SK-N-SH treated with all-trans-retinoic acid at 6 μM for 48 hours (cell line): ENCODE results near the gene KLHDC7A.

Experiments
- ATAC-seq: fragments of 200-7000 bp; cut with Tn5 transposase; 3 replicates; pipeline ENCODE4 v1.9.1; 2020; ENCODE audit warnings: mild to moderate bottlenecking, moderate library complexity
- ARNTL ChIP-seq: fragments of 450-650 bp; formaldehyde crosslinking; IDR thresholded peaks from 2 replicates; pipeline ENCODE4 v1.5.0; 2020; ENCODE audit warnings: low read depth, mild to moderate bottlenecking, moderate library complexity, borderline replicate concordance
- BACH2 ChIP-seq: fragments of 250-450 bp; sonication (Bioruptor Pico); IDR thresholded peaks from 2 replicates; pipeline ENCODE4 v1.9.0; 2021; ENCODE audit warnings: mild to moderate bottlenecking, borderline replicate concordance
- CSDC2 ChIP-seq: fragments of 250-450 bp; sonication (Bioruptor Pico); IDR thresholded peaks from 2 replicates; pipeline ENCODE4 v1.5.0; 2020; ENCODE audit warnings: mild to moderate bottlenecking, moderate library complexity
- ESRRG ChIP-seq: fragments of 250-450 bp; sonication (Bioruptor Pico); IDR thresholded peaks from 2 replicates; pipeline ENCODE4 v1.6.1; 2021; ENCODE audit warnings: mild to moderate bottlenecking
- ISL1 ChIP-seq: fragments of 250-450 bp; sonication (Bioruptor Pico); IDR thresholded peaks from 2 replicates; pipeline ENCODE4 v2.1.2; 2022; ENCODE audit warnings: mild to moderate bottlenecking, moderate library complexity
- OSR1 ChIP-seq: fragments of 250-450 bp; sonication (Bioruptor Pico); IDR thresholded peaks from 2 replicates; pipeline ENCODE4 v1.8.0; 2022; ENCODE audit warnings: moderate library complexity, mild to moderate bottlenecking, inconsistent platforms
- PATZ1 ChIP-seq: fragments of 250-450 bp; sonication (Bioruptor Pico); IDR thresholded peaks from 2 replicates; pipeline ENCODE4 v1.8.0; 2020; ENCODE audit warnings: mild to moderate bottlenecking, moderate library complexity, borderline replicate concordance
- POU6F1 ChIP-seq: fragments of 250-450 bp; sonication (Bioruptor Pico); IDR thresholded peaks from 2 replicates; pipeline ENCODE4 v1.8.0; 2021; ENCODE audit warnings: low read depth, mild to moderate bottlenecking, moderate library complexity, borderline replicate concordance
- PPARA ChIP-seq: fragments of 250-450 bp; sonication (Bioruptor Pico); IDR thresholded peaks from 2 replicates; pipeline ENCODE4 v1.5.0; 2020; ENCODE audit warnings: mild to moderate bottlenecking, borderline replicate concordance
- RARB ChIP-seq: fragments of 250-450 bp; sonication (Bioruptor Pico); IDR thresholded peaks from 2 replicates; pipeline ENCODE4 v1.8.0; 2021; ENCODE audit warnings: mild to moderate bottlenecking, moderate library complexity
- SNAI2 ChIP-seq: fragments of 250-450 bp; sonication (Bioruptor Pico); IDR thresholded peaks from 2 replicates; pipeline ENCODE4 v1.5.0; 2020; ENCODE audit warnings: mild to moderate bottlenecking, moderate library complexity
- TCF4 ChIP-seq: fragments of 250-450 bp; sonication (Bioruptor Pico); IDR thresholded peaks from 2 replicates; pipeline ENCODE4 v1.8.0; 2021; ENCODE audit warnings: mild to moderate bottlenecking, moderate library complexity, borderline replicate concordance
- TOX ChIP-seq: fragments of 250-450 bp; sonication (Bioruptor Pico); IDR thresholded peaks from 2 replicates; pipeline ENCODE4 v1.8.0; 2021; ENCODE audit warnings: mild to moderate bottlenecking, moderate library complexity, borderline replicate concordance
- ZC3H10 ChIP-seq: fragments of 250-450 bp; sonication (Bioruptor Pico); IDR thresholded peaks from 2 replicates; pipeline ENCODE4 v1.5.1; 2021; ENCODE audit warnings: mild to moderate bottlenecking, moderate library complexity
- ZFP3 ChIP-seq: fragments of 250-450 bp; sonication (Bioruptor Pico); IDR thresholded peaks from 2 replicates; pipeline ENCODE4 v1.5.0; 2020; ENCODE audit warnings: mild to moderate bottlenecking, moderate library complexity
- ZFP30 ChIP-seq: fragments of 450-650 bp; formaldehyde crosslinking; IDR thresholded peaks from 2 replicates; pipeline ENCODE4 v1.5.0; 2022; ENCODE audit warnings: mild to moderate bottlenecking, moderate library complexity
- ZNF565 ChIP-seq: fragments of 450-650 bp; formaldehyde crosslinking; conservative IDR thresholded peaks from 2 replicates; pipeline ENCODE4 v1.5.0; 2020; ENCODE audit warnings: low read depth, mild to moderate bottlenecking, moderate library complexity
- ZNF70 ChIP-seq: fragments of 450-650 bp; formaldehyde crosslinking; IDR thresholded peaks from 2 replicates; pipeline ENCODE4 v1.5.0; 2020; ENCODE audit warnings: mild to moderate bottlenecking, moderate library complexity
- ZNF8 ChIP-seq: fragments of 450-650 bp; formaldehyde crosslinking; IDR thresholded peaks from 2 replicates; pipeline ENCODE4 v1.5.0; 2020; ENCODE audit warnings: mild to moderate bottlenecking, moderate library complexity
- TF ChIP-seq, protein P1 (sequence below): fragments of 250-450 bp; sonication (Bioruptor Pico); IDR thresholded peaks from 2 replicates; pipeline ENCODE4 v1.5.0; 2020; ENCODE audit warnings: mild to moderate bottlenecking, moderate library complexity
- TF ChIP-seq, protein P2 (sequence below): fragments of 250-450 bp; sonication (Bioruptor Pico); IDR thresholded peaks from 2 replicates; pipeline ENCODE4 v1.5.1; 2020; ENCODE audit warnings: low read depth, mild to moderate bottlenecking, moderate library complexity

KLHDC7A gene

GRCh38 chr1:18529714-18530113, 49.0 kb downstream of the KLHDC7A start:
- TF ChIP-seq OSR1 (CRISPR knock-in tag): no peak
- TF ChIP-seq ZFP30 (CRISPR knock-in tag): no peak
- TF ChIP-seq BACH2 (CRISPR knock-in tag): no peak
- no peak for TF ChIP-seq ZNF70
- no peak for TF ChIP-seq ZFP3 (CRISPR knock-in tag)
- TF ChIP-seq, all 23 proteins: peak for 0
- ATAC-seq: no peak

DNA sequence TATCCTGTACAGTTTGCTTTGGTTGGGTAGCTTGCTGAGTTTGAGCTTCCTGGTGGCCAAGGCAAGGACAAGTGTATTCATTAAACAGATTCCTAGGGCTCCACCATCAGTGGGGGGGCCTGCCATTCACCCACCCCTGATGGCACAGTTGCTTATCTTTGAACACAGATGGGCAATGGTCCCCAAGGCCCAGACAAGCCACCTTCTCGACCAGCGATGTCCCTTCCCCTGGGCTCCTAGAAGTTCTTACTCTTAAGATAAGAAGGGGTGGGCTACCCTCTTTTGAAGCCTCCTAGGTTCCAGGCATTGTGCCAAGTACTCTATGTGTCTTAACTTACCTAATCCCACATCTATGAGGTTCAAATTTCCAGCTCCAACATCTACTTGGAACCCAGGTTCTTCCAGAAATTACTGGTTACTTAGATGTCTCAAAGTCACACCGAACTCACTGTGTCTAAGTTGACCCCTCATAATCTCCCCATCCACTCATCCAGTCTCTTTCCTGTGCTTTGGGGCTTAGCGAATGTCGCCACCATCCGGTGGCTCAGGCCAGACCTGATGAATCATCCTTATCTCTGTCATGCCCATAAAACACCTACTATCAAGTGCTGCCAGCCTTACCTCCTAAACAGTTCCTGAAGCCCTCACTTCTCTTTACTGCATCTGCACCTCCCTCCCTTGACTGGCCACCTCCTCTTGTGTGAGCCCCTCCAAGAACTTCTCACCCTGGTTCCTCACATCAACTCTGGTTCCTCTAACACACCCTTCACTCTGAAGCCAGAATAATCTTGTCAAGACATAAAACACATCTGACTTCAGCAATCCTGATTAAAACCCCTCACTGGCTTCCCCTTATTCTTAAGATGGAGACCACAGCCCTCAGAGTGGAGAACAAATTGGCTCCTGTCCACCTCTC, 50.1 kb downstream of the KLHDC7A start:
- no peak for ATAC-seq
- TF ChIP-seq RARB (CRISPR knock-in tag) (no peak), ZNF8 (CRISPR knock-in tag) (no peak), POU6F1 (CRISPR knock-in tag) (no peak), ESRRG (no peak), CSDC2 (CRISPR knock-in tag) (no peak), OSR1 (CRISPR knock-in tag) (no peak), ARNTL (CRISPR knock-in tag) (no peak), ZNF565 (CRISPR knock-in tag) (no peak), TCF4 (CRISPR knock-in tag) (no peak), ZC3H10 (no peak), PATZ1 (CRISPR knock-in tag) (no peak), TOX (no peak), PPARA (CRISPR knock-in tag) (no peak), ZFP30 (CRISPR knock-in tag) (no peak), ZFP3 (CRISPR knock-in tag) (no peak)
- TF ChIP-seq, protein P1, sequence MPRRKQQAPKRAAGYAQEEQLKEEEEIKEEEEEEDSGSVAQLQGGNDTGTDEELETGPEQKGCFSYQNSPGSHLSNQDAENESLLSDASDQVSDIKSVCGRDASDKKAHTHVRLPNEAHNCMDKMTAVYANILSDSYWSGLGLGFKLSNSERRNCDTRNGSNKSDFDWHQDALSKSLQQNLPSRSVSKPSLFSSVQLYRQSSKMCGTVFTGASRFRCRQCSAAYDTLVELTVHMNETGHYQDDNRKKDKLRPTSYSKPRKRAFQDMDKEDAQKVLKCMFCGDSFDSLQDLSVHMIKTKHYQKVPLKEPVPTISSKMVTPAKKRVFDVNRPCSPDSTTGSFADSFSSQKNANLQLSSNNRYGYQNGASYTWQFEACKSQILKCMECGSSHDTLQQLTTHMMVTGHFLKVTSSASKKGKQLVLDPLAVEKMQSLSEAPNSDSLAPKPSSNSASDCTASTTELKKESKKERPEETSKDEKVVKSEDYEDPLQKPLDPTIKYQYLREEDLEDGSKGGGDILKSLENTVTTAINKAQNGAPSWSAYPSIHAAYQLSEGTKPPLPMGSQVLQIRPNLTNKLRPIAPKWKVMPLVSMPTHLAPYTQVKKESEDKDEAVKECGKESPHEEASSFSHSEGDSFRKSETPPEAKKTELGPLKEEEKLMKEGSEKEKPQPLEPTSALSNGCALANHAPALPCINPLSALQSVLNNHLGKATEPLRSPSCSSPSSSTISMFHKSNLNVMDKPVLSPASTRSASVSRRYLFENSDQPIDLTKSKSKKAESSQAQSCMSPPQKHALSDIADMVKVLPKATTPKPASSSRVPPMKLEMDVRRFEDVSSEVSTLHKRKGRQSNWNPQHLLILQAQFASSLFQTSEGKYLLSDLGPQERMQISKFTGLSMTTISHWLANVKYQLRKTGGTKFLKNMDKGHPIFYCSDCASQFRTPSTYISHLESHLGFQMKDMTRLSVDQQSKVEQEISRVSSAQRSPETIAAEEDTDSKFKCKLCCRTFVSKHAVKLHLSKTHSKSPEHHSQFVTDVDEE: no peak

GRCh38 chr1:18531503-18531845, 50.7 kb downstream of the KLHDC7A start:
- ATAC-seq: no peak

More at GRCh38 chr1:18531503-18531845, 50.7 kb downstream of the KLHDC7A start:
- no peak for TF ChIP-seq ZNF70
- no peak for TF ChIP-seq ZC3H10
- TF ChIP-seq TOX: no peak
- TF ChIP-seq SNAI2 (CRISPR knock-in tag): no peak
- no peak for TF ChIP-seq CSDC2 (CRISPR knock-in tag)
- TF ChIP-seq ARNTL (CRISPR knock-in tag): no peak
- no peak for TF ChIP-seq PPARA (CRISPR knock-in tag)
- TF ChIP-seq, protein P1: no peak
- TF ChIP-seq ISL1 (CRISPR knock-in tag): no peak
- TF ChIP-seq BACH2 (CRISPR knock-in tag): no peak
- no peak for TF ChIP-seq RARB (CRISPR knock-in tag)
- TF ChIP-seq ESRRG: no peak
- TF ChIP-seq ZFP30 (CRISPR knock-in tag): no peak
- TF ChIP-seq ZFP3 (CRISPR knock-in tag): no peak
- TF ChIP-seq, protein P2, sequence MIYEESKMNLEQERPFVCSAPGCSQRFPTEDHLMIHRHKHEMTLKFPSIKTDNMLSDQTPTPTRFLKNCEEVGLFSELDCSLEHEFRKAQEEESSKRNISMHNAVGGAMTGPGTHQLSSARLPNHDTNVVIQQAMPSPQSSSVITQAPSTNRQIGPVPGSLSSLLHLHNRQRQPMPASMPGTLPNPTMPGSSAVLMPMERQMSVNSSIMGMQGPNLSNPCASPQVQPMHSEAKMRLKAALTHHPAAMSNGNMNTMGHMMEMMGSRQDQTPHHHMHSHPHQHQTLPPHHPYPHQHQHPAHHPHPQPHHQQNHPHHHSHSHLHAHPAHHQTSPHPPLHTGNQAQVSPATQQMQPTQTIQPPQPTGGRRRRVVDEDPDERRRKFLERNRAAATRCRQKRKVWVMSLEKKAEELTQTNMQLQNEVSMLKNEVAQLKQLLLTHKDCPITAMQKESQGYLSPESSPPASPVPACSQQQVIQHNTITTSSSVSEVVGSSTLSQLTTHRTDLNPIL (CRISPR knock-in tag): no peak
- TF ChIP-seq ZNF565 (CRISPR knock-in tag): no peak
- TF ChIP-seq OSR1 (CRISPR knock-in tag): no peak
- no peak for TF ChIP-seq PATZ1 (CRISPR knock-in tag)
- TF ChIP-seq ZNF8 (CRISPR knock-in tag): no peak
